K562 (cell line): ENCODE results near the gene SH3PXD2B. TPM values are rescaled to one million over a fixed set of nuclear protein-coding genes. Genes with fewer than 3 reads are reported as not detected.

Experiments used
- ATAC-seq: fragments of 200-7000 bp; cut with Tn5 transposase; 3 replicates; pipeline ENCODE4 v1.9.1; 2020; ENCODE audit warnings: moderate library complexity
- BruUV-seq: library from RNA; stranded (reverse); fragments of 400-500 nt; replicated peaks from 2 replicates; lab custom pipeline; 2021; lab: Mats Ljungman, UMichigan
- CTCF ChIA-PET: fragments of 300-600 bp; formaldehyde crosslinking; extraction: SDS; loops from one replicate; lab custom pipeline; 2021; ENCODE audit warnings: low intra/inter-chr PET ratio; lab: Yijun Ruan, JAX
- POLR2A ChIA-PET: fragments of 300-600, 350-650 bp; sonication (Branson Sonifier 250); formaldehyde crosslinking; extraction: SDS; loops from one replicate; lab custom pipeline; 2021; ENCODE audit warnings: antibody characterized with exemption, inconsistent platforms; lab: Yijun Ruan, JAX
- DNase-seq, 4 experiments: peaks; one replicate each; pipeline versions ENCODE4 v3.0.0 to v3.0.0-alpha.2; 2011 to 2018; ENCODE audit warnings: low spot score in 3 of 4, mixed read lengths in 3 of 4; ENCODE audit errors: extremely low read depth in 1 of 4
- FAIRE-seq: peaks from 2 replicates; lab custom pipeline; 2011; peaks lifted over from hg19 to GRCh38; lab: Jason Lieb, UNC
- H2AFZ ChIP-seq: 2 replicates; pipeline ENCODE4 v1.6.0; 2011; ENCODE audit warnings: low read depth, low read length, control low read depth, inconsistent platforms
- H3K27ac ChIP-seq: fragments of 200-600 bp; 3 replicates; pipeline ENCODE4 v1.8.0; 2011; ENCODE audit warnings: low read depth, mild to moderate bottlenecking, control low read depth, inconsistent platforms, low read length, moderate library complexity, mixed read lengths; ENCODE audit errors: extremely low read depth
- H3K27me3 ChIP-seq, 2 experiments: fragments of 300-600 bp in 1 of 2; 2 replicates in 1 of 2; 3 replicates in 1 of 2; pipeline versions ENCODE4 v1.6.0 to v1.8.0; 2011; ENCODE audit warnings: inconsistent platforms in 2 of 2, low read length in 2 of 2, mild to moderate bottlenecking in 1 of 2, mixed read lengths in 1 of 2, moderate library complexity in 1 of 2; ENCODE audit not compliant: control insufficient read depth in 2 of 2, insufficient read depth in 2 of 2
- H3K36me3 ChIP-seq: fragments of 300-600 bp; 3 replicates; pipeline ENCODE4 v1.8.0; 2011; ENCODE audit warnings: mild to moderate bottlenecking, low read length, inconsistent platforms; ENCODE audit not compliant: control insufficient read depth, insufficient read depth
- H3K4me1 ChIP-seq, 2 experiments: fragments of 200-600 bp in 1 of 2; replicated peaks in 1 of 2; 2 replicates in 1 of 2; 3 replicates in 1 of 2; pipeline versions ENCODE4 v1.5.1 to v1.8.0; 2011; ENCODE audit warnings: inconsistent platforms in 2 of 2, low read length in 2 of 2, mild to moderate bottlenecking in 1 of 2, mixed read lengths in 1 of 2, moderate library complexity in 1 of 2; ENCODE audit not compliant: control insufficient read depth in 2 of 2, insufficient read depth in 2 of 2
- H3K4me2 ChIP-seq: 2 replicates; pipeline ENCODE4 v1.6.1; 2011; ENCODE audit warnings: low read length, control low read depth, inconsistent platforms, mixed read lengths; ENCODE audit not compliant: insufficient read depth
- H3K4me3 ChIP-seq: fragments of 200-600 bp; sonication (generic), shearing (Covaris generic); 2 replicates; pipeline ENCODE4 v1.5.1; 2016; ENCODE audit warnings: control low read depth, inconsistent platforms
- H3K79me2 ChIP-seq: fragments of 200-600 bp; 3 replicates; pipeline ENCODE4 v1.8.0; 2011; ENCODE audit warnings: low read length, inconsistent platforms; ENCODE audit not compliant: control insufficient read depth, insufficient read depth
- H3K9ac ChIP-seq, 2 experiments: 2 replicates each; pipeline versions ENCODE4 v1.6.0 to v1.6.1; 2011; ENCODE audit warnings: low read depth in 2 of 2, low read length in 2 of 2, control low read depth in 1 of 2, inconsistent platforms in 1 of 2, mild to moderate bottlenecking in 1 of 2, mixed read lengths in 1 of 2; ENCODE audit not compliant: insufficient read depth in 1 of 2
- H3K9me1 ChIP-seq: one replicate; pipeline ENCODE4 v1.6.0; 2011; ENCODE audit warnings: inconsistent platforms, mild to moderate bottlenecking, low read length, moderate library complexity; ENCODE audit not compliant: control insufficient read depth, insufficient read depth
- H3K9me3 ChIP-seq: replicated peaks from 2 replicates; pipeline ENCODE4 v1.5.1; 2011; ENCODE audit warnings: low read depth, low read length, inconsistent platforms; ENCODE audit not compliant: control insufficient read depth, insufficient read depth
- H4K20me1 ChIP-seq: replicated peaks from 2 replicates; pipeline ENCODE4 v1.6.1; 2011; ENCODE audit warnings: low read length, inconsistent platforms, mixed read lengths; ENCODE audit not compliant: control insufficient read depth, insufficient read depth
- NCOA2 ChIP-seq, 2 experiments: fragments of 450-650 bp; IDR thresholded peaks; 2 replicates each; pipeline ENCODE4 v1.6.1; 2018; ENCODE audit warnings: mild to moderate bottlenecking in 2 of 2, moderate library complexity in 1 of 2; ENCODE audit not compliant: partially characterized antibody in 2 of 2
- PTBP1 ChIP-seq: fragments of 200-400 bp; formaldehyde crosslinking; IDR thresholded peaks from 2 replicates; pipeline ENCODE4 v1.6.1; 2017; ENCODE audit warnings: low read depth, low read length
- SOX6 ChIP-seq: fragments of 450-650 bp; IDR thresholded peaks from 2 replicates; pipeline ENCODE4 v1.6.1; 2014; ENCODE audit warnings: mild to moderate bottlenecking
- YBX1 ChIP-seq: fragments of 450-650 bp; IDR thresholded peaks from 2 replicates; pipeline ENCODE4 v1.7.1; 2016; ENCODE audit warnings: mild to moderate bottlenecking
- ZBTB11 ChIP-seq, 3 experiments: fragments of 200-800 bp in 1 of 3; fragments of 250-450 bp in 1 of 3; fragments of 450-650 bp in 1 of 3; sonication (Bioruptor Pico) in 1 of 3; sonication (Bioruptor generic) in 1 of 3; formaldehyde crosslinking in 1 of 3; IDR thresholded peaks; 2 replicates each; pipeline versions ENCODE4 v1.6.1 to v1.8.0; 2016 to 2022; ENCODE audit warnings: mild to moderate bottlenecking in 2 of 3, missing genetic modification characterization in 2 of 3, missing compliant biosample characterization in 1 of 3, moderate library complexity in 1 of 3
- ZBTB12 ChIP-seq: fragments of 250-450 bp; sonication (Bioruptor Pico); IDR thresholded peaks from 2 replicates; pipeline ENCODE4 v1.4.0; 2020
- ZBTB17 ChIP-seq: fragments of 450-650 bp; formaldehyde crosslinking; IDR thresholded peaks from 2 replicates; pipeline ENCODE4 v1.4.0; 2020; ENCODE audit warnings: mild to moderate bottlenecking
- WGBS: fragments of 100-300 bp; shearing (Covaris generic); methylation state at CpG from one replicate; pipeline ENCODE4 v1.1.6; 2016; ENCODE audit warnings: low coverage, mixed read lengths; ENCODE audit not compliant: insufficient coverage; ENCODE audit errors: missing lambda C conversion rate; 5-methylcytosine and 5-hydroxymethylcytosine counted together
- in situ Hi-C: fragments of 300-500 bp; cut with MboI; formaldehyde crosslinking; loops from 4 replicates; pipeline ENCODE4 v1.15.0; 2018; ENCODE audit warnings: inconsistent platforms, mixed read lengths
- intact Hi-C: fragments of 100-400 bp; cut with micrococcal nuclease; formaldehyde crosslinking; loops from 2 replicates; pipeline ENCODE4 v1.14.2; 2022
- polyA plus RNA-seq, 8 experiments: library from polyadenylated mRNA; depleted of rRNA in 4 of 8; stranded (reverse) in 5 of 8; unstranded in 3 of 8; fragments of >200 nt; fragmentation: Nextera tagmentation in 2 of 8; fragmentation: Illumina TruSeq in 1 of 8; extraction: Ambion mirVana in 2 of 8; extraction: Trizol in 1 of 8; gene quantifications; 2 replicates each; pipeline versions ENCODE4 v1.2.1 to v1.2.3, GENCODE V29; 2011 to 2014; ENCODE audit warnings: inconsistent platforms in 1 of 8, missing spikeins in 1 of 8
- total RNA-seq, 7 experiments: library from RNA; depleted of rRNA in 6 of 7; stranded (reverse); fragments of >200 nt in 6 of 7; fragmentation: Illumina TruSeq in 2 of 7; extraction: Trizol in 2 of 7; gene quantifications; 2 replicates each; pipeline versions ENCODE4 v1.2.1 to v1.2.3, GENCODE V29; 2011 to 2021; ENCODE audit warnings: low replicate concordance in 1 of 7
- TF ChIP-seq, protein P1 (sequence below), 2 experiments: fragments of 250-450 bp in 1 of 2; fragments of 450-650 bp in 1 of 2; sonication (Bioruptor Pico) in 1 of 2; IDR thresholded peaks; 2 replicates each; pipeline versions ENCODE4 v1.6.1 to v1.8.0; 2016 to 2021; ENCODE audit warnings: mild to moderate bottlenecking in 2 of 2, moderate library complexity in 2 of 2, missing compliant biosample characterization in 1 of 2, missing genetic modification characterization in 1 of 2
- TF ChIP-seq, protein P2 (sequence below): fragments of 250-450 bp; sonication (Bioruptor Pico); IDR thresholded peaks from 2 replicates; pipeline ENCODE4 v1.4.0; 2020

The SH3PXD2B gene
- total and polyA plus RNA-seq, 9 of the 15 experiments (the other 6 are each of a cell fraction or from before 2014, with no cell fraction given), result 0.04 to 0.66 (median 0.19) TPM

- 0 out of 2 replicates have a peak, but pooled peaks have one; percentile 50 for TF ChIP-seq PTBP1
- TF ChIP-seq, protein P1, sequence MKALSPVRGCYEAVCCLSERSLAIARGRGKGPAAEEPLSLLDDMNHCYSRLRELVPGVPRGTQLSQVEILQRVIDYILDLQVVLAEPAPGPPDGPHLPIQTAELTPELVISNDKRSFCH (CRISPR knock-in tag; IDR thresholded peaks at IDR 0.05), result no peak
- TF ChIP-seq, protein P1 (tag; IDR thresholded peaks at IDR 0.05), result no peak
- TF ChIP-seq ZBTB12 (CRISPR knock-in tag), result no peak
Observed at GRCh38 chr5:172404746-172405145, 49.6 kb downstream of the SH3PXD2B start (continued).

- no peak overlapping the region for H3K27ac ChIP-seq
- no peak overlapping the region for H2AFZ ChIP-seq
- no peak overlapping the region for H3K4me3 ChIP-seq
- H3K4me1 ChIP-seq, result peaks cover 0 to 3% of the 10 kb centered on the region in 2 experiments; a peak in 2 of 5 replicates
- no peaks in the 10 kb centered on the region for H3K36me3 ChIP-seq
- intact Hi-C loops (no loop called here), in situ Hi-C loops (no loop called here)
- no peak for DNase-seq
- no peak overlapping the region for H3K4me2 ChIP-seq
- peaks cover 9 to 21% of the 10 kb centered on the region in 2 experiments; a peak in 4 of 5 replicates for H3K27me3 ChIP-seq
- CTCF ChIA-PET, result no interaction called here
- no TSS peak for BruUV-seq
- H3K9ac ChIP-seq, result no peak overlapping the region
- 2% methylated on average over 7 of the region's 7 CpGs for WGBS
- no peaks in the 10 kb centered on the region for H4K20me1 ChIP-seq
- ATAC-seq, result no peak
- no peaks in the 10 kb centered on the region for H3K9me1 ChIP-seq
- no peak for FAIRE-seq
- POLR2A ChIA-PET, result interaction anchor here (0.7 to 1.0 kb wide), 3 partner anchors 13 to 1174 kb away, joined by 3 to 4 read pairs (median 3); no protein-coding TSS in a partner anchor
- no peaks in the 10 kb centered on the region for H3K9me3 ChIP-seq
- no peaks in the 10 kb centered on the region for H3K79me2 ChIP-seq
- TF ChIP-seq YBX1 (no peak), ZBTB11 (CRISPR knock-in tag; IDR thresholded peaks at IDR 0.05) (no peak), SOX6 (no peak), ZBTB17 (no peak), NCOA2 (IDR thresholded peaks at IDR 0.05; ENCODE audit: partially characterized antibody in 2 of 2) (no peak)
- TF ChIP-seq, protein P2, sequence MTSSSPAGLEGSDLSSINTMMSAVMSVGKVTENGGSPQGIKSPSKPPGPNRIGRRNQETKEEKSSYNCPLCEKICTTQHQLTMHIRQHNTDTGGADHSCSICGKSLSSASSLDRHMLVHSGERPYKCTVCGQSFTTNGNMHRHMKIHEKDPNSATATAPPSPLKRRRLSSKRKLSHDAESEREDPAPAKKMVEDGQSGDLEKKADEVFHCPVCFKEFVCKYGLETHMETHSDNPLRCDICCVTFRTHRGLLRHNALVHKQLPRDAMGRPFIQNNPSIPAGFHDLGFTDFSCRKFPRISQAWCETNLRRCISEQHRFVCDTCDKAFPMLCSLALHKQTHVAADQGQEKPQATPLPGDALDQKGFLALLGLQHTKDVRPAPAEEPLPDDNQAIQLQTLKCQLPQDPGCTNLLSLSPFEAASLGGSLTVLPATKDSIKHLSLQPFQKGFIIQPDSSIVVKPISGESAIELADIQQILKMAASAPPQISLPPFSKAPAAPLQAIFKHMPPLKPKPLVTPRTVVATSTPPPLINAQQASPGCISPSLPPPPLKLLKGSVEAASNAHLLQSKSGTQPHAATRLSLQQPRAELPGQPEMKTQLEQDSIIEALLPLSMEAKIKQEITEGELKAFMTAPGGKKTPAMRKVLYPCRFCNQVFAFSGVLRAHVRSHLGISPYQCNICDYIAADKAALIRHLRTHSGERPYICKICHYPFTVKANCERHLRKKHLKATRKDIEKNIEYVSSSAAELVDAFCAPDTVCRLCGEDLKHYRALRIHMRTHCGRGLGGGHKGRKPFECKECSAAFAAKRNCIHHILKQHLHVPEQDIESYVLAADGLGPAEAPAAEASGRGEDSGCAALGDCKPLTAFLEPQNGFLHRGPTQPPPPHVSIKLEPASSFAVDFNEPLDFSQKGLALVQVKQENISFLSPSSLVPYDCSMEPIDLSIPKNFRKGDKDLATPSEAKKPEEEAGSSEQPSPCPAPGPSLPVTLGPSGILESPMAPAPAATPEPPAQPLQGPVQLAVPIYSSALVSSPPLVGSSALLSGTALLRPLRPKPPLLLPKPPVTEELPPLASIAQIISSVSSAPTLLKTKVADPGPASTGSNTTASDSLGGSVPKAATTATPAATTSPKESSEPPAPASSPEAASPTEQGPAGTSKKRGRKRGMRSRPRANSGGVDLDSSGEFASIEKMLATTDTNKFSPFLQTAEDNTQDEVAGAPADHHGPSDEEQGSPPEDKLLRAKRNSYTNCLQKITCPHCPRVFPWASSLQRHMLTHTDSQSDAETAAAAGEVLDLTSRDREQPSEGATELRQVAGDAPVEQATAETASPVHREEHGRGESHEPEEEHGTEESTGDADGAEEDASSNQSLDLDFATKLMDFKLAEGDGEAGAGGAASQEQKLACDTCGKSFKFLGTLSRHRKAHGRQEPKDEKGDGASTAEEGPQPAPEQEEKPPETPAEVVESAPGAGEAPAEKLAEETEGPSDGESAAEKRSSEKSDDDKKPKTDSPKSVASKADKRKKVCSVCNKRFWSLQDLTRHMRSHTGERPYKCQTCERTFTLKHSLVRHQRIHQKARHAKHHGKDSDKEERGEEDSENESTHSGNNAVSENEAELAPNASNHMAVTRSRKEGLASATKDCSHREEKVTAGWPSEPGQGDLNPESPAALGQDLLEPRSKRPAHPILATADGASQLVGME, result no peak
Observed at GRCh38 chr5:172403817-172404216, 50.5 kb downstream of the SH3PXD2B start.
